ENCODE measurements around the gene ANKRD1.

Gene ANKRD1

DNA sequence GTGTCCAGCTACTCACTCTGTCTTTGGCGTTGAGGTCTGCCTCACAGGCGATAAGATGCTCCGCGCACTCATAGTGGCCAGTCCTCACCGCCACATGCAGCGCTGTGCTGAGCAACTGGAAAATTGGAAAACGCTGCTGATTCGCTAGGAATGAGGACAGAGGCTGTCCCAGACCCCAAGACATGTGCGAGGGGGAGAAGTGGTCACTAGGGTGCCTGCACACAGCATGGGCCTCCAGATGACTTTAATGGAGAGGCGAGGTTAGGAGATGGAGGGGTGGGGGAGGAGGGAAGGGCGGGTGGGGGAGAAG, 5.2 kb downstream of the ANKRD1 start:
- DNase-seq (ENCODE audit: extremely low spot score): no peak
- POLR2A ChIA-PET: no interaction called here
- TF ChIP-seq TARDBP (IDR thresholded peaks at IDR 0.05): no peak
- TF ChIP-seq ZNF384 (IDR thresholded peaks at IDR 0.05): no peak
- no peak for TF ChIP-seq SP1 (IDR thresholded peaks at IDR 0.05)
- TF ChIP-seq FOXM1 (IDR thresholded peaks at IDR 0.05; ENCODE audit: borderline replicate concordance): no peak
- TF ChIP-seq CTBP1 (IDR thresholded peaks at IDR 0.05; ENCODE audit: borderline replicate concordance): no peak
- TF ChIP-seq HDGF (IDR thresholded peaks at IDR 0.05; ENCODE audit: borderline replicate concordance): no peak
- no peak for TF ChIP-seq FOXK2 (IDR thresholded peaks at IDR 0.05)
- no peak for TF ChIP-seq LEF1 (IDR thresholded peaks at IDR 0.05; ENCODE audit: borderline replicate concordance)
- TF ChIP-seq NFRKB (IDR thresholded peaks at IDR 0.05): no peak
- no peak for TF ChIP-seq FOXA1 (IDR thresholded peaks at IDR 0.05)
- CTCF ChIA-PET: no interaction called here

DNA sequence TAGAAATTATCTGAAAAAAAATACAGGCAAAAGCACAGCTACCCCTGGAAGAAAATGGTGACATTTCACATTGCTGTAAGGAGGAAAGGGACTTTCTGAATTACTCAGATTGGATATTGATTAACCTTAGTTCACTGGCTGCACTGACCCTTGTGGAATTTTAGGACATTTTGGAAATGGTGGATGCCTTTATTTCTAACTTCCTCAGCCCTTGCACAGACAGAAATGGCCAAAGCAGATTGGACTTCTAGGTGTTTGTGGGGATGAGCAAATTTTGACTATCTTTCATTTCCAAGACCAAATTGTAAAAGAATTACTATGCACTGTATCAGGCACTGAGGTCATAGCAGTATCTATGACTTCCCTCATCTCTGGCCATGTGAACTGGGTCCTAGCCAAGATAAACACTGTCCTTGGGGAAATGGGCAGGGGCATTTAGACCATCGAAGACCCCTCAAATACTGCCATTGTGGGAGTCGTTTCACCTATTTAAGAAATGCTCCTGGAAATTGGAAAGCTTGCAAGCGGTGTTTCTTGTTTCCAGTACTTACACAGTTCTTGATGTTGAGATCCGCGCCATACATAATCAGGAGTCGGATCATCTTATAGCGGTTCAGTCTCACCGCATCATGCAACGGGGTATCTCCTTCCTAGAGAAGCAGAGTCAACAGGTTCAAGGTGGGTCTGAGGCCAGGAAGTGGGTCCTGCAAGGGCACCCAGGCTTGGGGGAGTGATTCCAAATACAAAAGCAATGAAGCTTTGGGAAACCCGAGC, 5.7 kb downstream of the ANKRD1 start:
- ChIA-PET POLR2A (no interaction called here), CTCF (no interaction called here)
- DNase-seq (ENCODE audit: extremely low spot score): no peak
- TF ChIP-seq ZNF384 (IDR thresholded peaks at IDR 0.05) (no peak), FOXM1 (IDR thresholded peaks at IDR 0.05; ENCODE audit: borderline replicate concordance) (no peak), ARNT (IDR thresholded peaks at IDR 0.05) (no peak), LEF1 (IDR thresholded peaks at IDR 0.05; ENCODE audit: borderline replicate concordance) (no peak), FOXK2 (IDR thresholded peaks at IDR 0.05) (no peak), FOXA1 (IDR thresholded peaks at IDR 0.05) (no peak), BHLHE40 (IDR thresholded peaks at IDR 0.05; ENCODE audit: borderline replicate concordance) (no peak), HDGF (IDR thresholded peaks at IDR 0.05; ENCODE audit: borderline replicate concordance) (no peak), SP1 (IDR thresholded peaks at IDR 0.05) (no peak), NFRKB (IDR thresholded peaks at IDR 0.05) (no peak), L3MBTL2 (conservative IDR thresholded peaks at IDR 0.05) (no peak)
- TF ChIP-seq, protein P1, sequence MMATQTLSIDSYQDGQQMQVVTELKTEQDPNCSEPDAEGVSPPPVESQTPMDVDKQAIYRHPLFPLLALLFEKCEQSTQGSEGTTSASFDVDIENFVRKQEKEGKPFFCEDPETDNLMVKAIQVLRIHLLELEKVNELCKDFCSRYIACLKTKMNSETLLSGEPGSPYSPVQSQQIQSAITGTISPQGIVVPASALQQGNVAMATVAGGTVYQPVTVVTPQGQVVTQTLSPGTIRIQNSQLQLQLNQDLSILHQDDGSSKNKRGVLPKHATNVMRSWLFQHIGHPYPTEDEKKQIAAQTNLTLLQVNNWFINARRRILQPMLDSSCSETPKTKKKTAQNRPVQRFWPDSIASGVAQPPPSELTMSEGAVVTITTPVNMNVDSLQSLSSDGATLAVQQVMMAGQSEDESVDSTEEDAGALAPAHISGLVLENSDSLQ (IDR thresholded peaks at IDR 0.05): no peak

DNA sequence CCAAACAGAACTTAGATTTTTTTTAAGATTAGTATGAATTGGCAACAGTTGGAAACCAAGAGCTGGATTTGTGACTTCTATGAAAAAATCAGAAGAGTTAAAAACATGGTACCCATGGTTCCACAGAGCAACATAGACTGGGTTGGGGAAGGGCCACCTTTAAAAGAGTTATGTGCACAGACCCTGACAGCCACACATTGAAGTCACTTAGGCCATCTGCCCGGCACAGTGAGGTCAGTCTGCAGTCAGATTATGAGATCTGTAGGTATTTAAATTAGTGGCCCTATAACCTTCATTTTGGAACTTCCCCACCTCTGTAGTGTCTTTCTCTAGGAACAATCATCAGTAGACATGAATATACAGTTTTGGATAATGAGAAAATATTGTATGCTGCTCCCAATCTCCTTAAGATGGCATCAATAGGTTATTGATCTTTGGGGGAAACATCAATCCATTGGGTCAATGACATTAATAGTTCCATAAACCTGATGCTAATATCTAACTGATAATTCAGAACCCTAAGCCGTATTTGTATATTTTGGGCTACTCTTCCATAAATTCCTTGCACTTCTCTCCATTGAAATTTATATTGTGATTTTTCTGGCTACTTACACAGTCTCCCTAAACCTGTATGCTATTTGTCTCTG, 7.0 kb downstream of the ANKRD1 start:
- TF ChIP-seq, protein P1 (IDR thresholded peaks at IDR 0.05): no peak
- TF ChIP-seq NFRKB (IDR thresholded peaks at IDR 0.05): no peak
- TF ChIP-seq CTBP1 (IDR thresholded peaks at IDR 0.05; ENCODE audit: borderline replicate concordance): no peak
- TF ChIP-seq FOXA1 (IDR thresholded peaks at IDR 0.05): no peak
- TF ChIP-seq ARNT (IDR thresholded peaks at IDR 0.05): no peak
- no peak for TF ChIP-seq SP1 (IDR thresholded peaks at IDR 0.05)
- TF ChIP-seq FOXM1 (IDR thresholded peaks at IDR 0.05; ENCODE audit: borderline replicate concordance): no peak
- TF ChIP-seq BHLHE40 (IDR thresholded peaks at IDR 0.05; ENCODE audit: borderline replicate concordance): no peak
- no peak for TF ChIP-seq TARDBP (IDR thresholded peaks at IDR 0.05)
- no peak for TF ChIP-seq ELF4 (IDR thresholded peaks at IDR 0.05)
- no peak for TF ChIP-seq SUZ12 (IDR thresholded peaks at IDR 0.05)
- TF ChIP-seq ZNF384 (IDR thresholded peaks at IDR 0.05): no peak
- TF ChIP-seq FOXK2 (IDR thresholded peaks at IDR 0.05): no peak
- no peak for TF ChIP-seq L3MBTL2 (conservative IDR thresholded peaks at IDR 0.05)
- no peak for TF ChIP-seq HDGF (IDR thresholded peaks at IDR 0.05; ENCODE audit: borderline replicate concordance)
- no peak for TF ChIP-seq LEF1 (IDR thresholded peaks at IDR 0.05; ENCODE audit: borderline replicate concordance)
- DNase-seq (ENCODE audit: extremely low spot score): no peak
- CTCF ChIA-PET: no interaction called here
- POLR2A ChIA-PET: no interaction called here

- CTCF ChIA-PET: interaction anchor here (0.6 to 2.8 kb wide), 4 partner anchors 8 to 338 kb away, joined by 5 to 12 read pairs (median 6); partner anchors contain the start of gene ANKRD1
- no peak for TF ChIP-seq TARDBP (IDR thresholded peaks at IDR 0.05)
- no peak for TF ChIP-seq SP1 (IDR thresholded peaks at IDR 0.05)
- no peak for TF ChIP-seq L3MBTL2 (conservative IDR thresholded peaks at IDR 0.05)
- TF ChIP-seq FOXK2 (IDR thresholded peaks at IDR 0.05): no peak
- no peak for TF ChIP-seq BHLHE40 (IDR thresholded peaks at IDR 0.05; ENCODE audit: borderline replicate concordance)
- no peak for TF ChIP-seq ARNT (IDR thresholded peaks at IDR 0.05)
- no peak for TF ChIP-seq LEF1 (IDR thresholded peaks at IDR 0.05; ENCODE audit: borderline replicate concordance)
- TF ChIP-seq, protein P1 (IDR thresholded peaks at IDR 0.05): no peak
- no peak for TF ChIP-seq NFRKB (IDR thresholded peaks at IDR 0.05)
- TF ChIP-seq HDGF (IDR thresholded peaks at IDR 0.05; ENCODE audit: borderline replicate concordance): no peak
- no peak for TF ChIP-seq CTBP1 (IDR thresholded peaks at IDR 0.05; ENCODE audit: borderline replicate concordance)
- no peak for TF ChIP-seq ELF4 (IDR thresholded peaks at IDR 0.05)
- TF ChIP-seq FOXA1 (IDR thresholded peaks at IDR 0.05): no peak
- TF ChIP-seq ZNF384 (IDR thresholded peaks at IDR 0.05): no peak
- no peak for TF ChIP-seq FOXM1 (IDR thresholded peaks at IDR 0.05; ENCODE audit: borderline replicate concordance)
- no peak for TF ChIP-seq SUZ12 (IDR thresholded peaks at IDR 0.05)
- DNase-seq (ENCODE audit: extremely low spot score): no peak
- POLR2A ChIA-PET: no interaction called here
Observed at GRCh38 chr10:90912854-90913479, 7.9 kb downstream of the ANKRD1 start.

- TF ChIP-seq ELF4 (IDR thresholded peaks at IDR 0.05) (no peak), FOXK2 (IDR thresholded peaks at IDR 0.05) (no peak), SP1 (IDR thresholded peaks at IDR 0.05) (no peak)
- TF ChIP-seq, protein P1 (IDR thresholded peaks at IDR 0.05): no peak
- no peak for DNase-seq (ENCODE audit: extremely low spot score)
- ChIA-PET CTCF (interaction anchor here (0.5 to 2.8 kb wide), 12 partner anchors 9 to 1000 kb away, joined by 3 to 12 read pairs (median 4); partner anchors contain the start of gene ANKRD1), POLR2A (interaction anchor here (0.9 to 1.2 kb wide), 2 partner anchors 54 to 57 kb away, joined by 3 to 6 read pairs; no protein-coding TSS in a partner anchor)
Observed at GRCh38 chr10:90912174-90912573, 8.7 kb downstream of the ANKRD1 start.

Measured in HEK293T (cell line).